ENCODE results near the gene NEBL. TPM values are rescaled to one million over a fixed set of nuclear protein-coding genes. Genes with fewer than 3 reads are reported as not detected.

NEBL gene
- total RNA-seq, 1 donor from 2014 or later = 37.2 TPM

GRCh38 chr10:20817646-20818045 is 79.5 kb downstream of the NEBL start:
- ATAC-seq = no peak
- intact Hi-C loops (cut with DNase I) = no loop called here
- no peak for DNase-seq (ENCODE audit: low spot score)

- intact Hi-C loops (cut with DNase I) = no loop called here
- ATAC-seq (no peak), DNase-seq (ENCODE audit: low spot score) (no peak)
Measured at GRCh38 chr10:20817116-20817515, 80.0 kb downstream of the NEBL start.

- no peak for DNase-seq (ENCODE audit: low spot score)
- ATAC-seq = no peak
- intact Hi-C loops (cut with DNase I) = no loop called here
Measured at GRCh38 chr10:20814116-20814515, 83.0 kb downstream of the NEBL start.

- intact Hi-C loops (cut with DNase I) = no loop called here
- DNase-seq (ENCODE audit: low spot score) = no peak
- no peak for ATAC-seq
Measured at GRCh38 chr10:20811131-20811530, 86.0 kb downstream of the NEBL start.

- DNase-seq (ENCODE audit: low spot score) (no peak), ATAC-seq (no peak)
- intact Hi-C loops (cut with DNase I) = no loop called here
Measured at GRCh38 chr10:20809631-20810030, 87.5 kb downstream of the NEBL start.

GRCh38 chr10:20806487-20806886 is 90.6 kb downstream of the NEBL start:
- no peak for ATAC-seq
- DNase-seq (ENCODE audit: low spot score) = no peak
- intact Hi-C loops (cut with DNase I) = no loop called here

GRCh38 chr10:20797290-20797689 is 99.8 kb downstream of the NEBL start:
- ATAC-seq = no peak
- intact Hi-C loops (cut with DNase I) = no loop called here
- DNase-seq (ENCODE audit: low spot score) = no peak

GRCh38 chr10:20795391-20795790 is 101.7 kb downstream of the NEBL start:
- no peak for DNase-seq (ENCODE audit: low spot score)
- ATAC-seq = no peak

GRCh38 chr10:20785174-20785573 is 111.9 kb downstream of the NEBL start:
- intact Hi-C loops (cut with DNase I) = no loop called here
- DNase-seq (ENCODE audit: low spot score) (no peak), ATAC-seq (no peak)

More at GRCh38 chr10:20795391-20795790, 101.7 kb downstream of the NEBL start:
- intact Hi-C loops (cut with DNase I) = no loop called here

GRCh38 chr10:20778008-20778757 is 118.9 kb downstream of the NEBL start:
- intact Hi-C loops (cut with DNase I) = no loop called here
- ATAC-seq (no peak), DNase-seq (ENCODE audit: low spot score) (no peak)

- ATAC-seq (peak; percentile 57), DNase-seq (ENCODE audit: low spot score) (no peak)
- intact Hi-C loops (cut with DNase I) = no loop called here
Measured at GRCh38 chr10:20776384-20777118, 120.6 kb downstream of the NEBL start.

- intact Hi-C loops (cut with DNase I) = no loop called here
- no peak for ATAC-seq
Measured at GRCh38 chr10:20771051-20771450, 126.1 kb downstream of the NEBL start.

GRCh38 chr10:20769481-20769880 is 127.6 kb downstream of the NEBL start:
- intact Hi-C loops (cut with DNase I) = no loop called here
- no peak for ATAC-seq
- DNase-seq (ENCODE audit: low spot score) = no peak

More at GRCh38 chr10:20771051-20771450, 126.1 kb downstream of the NEBL start:
- DNase-seq (ENCODE audit: low spot score) = no peak

- DNase-seq (ENCODE audit: low spot score) (no peak), ATAC-seq (no peak)
- intact Hi-C loops (cut with DNase I) = no loop called here
Measured at GRCh38 chr10:20768843-20769242, 128.3 kb downstream of the NEBL start.

GRCh38 chr10:20767028-20767427 is 130.1 kb downstream of the NEBL start:
- DNase-seq (ENCODE audit: low spot score) = no peak
- ATAC-seq = peak; percentile 30
- intact Hi-C loops (cut with DNase I) = no loop called here

- no peak for ATAC-seq
- no peak for DNase-seq (ENCODE audit: low spot score)
- intact Hi-C loops (cut with DNase I) = no loop called here
Measured at GRCh38 chr10:20765066-20765465, 132.0 kb downstream of the NEBL start.

- DNase-seq (ENCODE audit: low spot score) (no peak), ATAC-seq (no peak)
- intact Hi-C loops (cut with DNase I) = no loop called here
Measured at GRCh38 chr10:20760460-20760859, 136.7 kb downstream of the NEBL start.

GRCh38 chr10:20748551-20748950 is 148.6 kb downstream of the NEBL start:
- no peak for ATAC-seq
- intact Hi-C loops (cut with DNase I) = no loop called here
- DNase-seq (ENCODE audit: low spot score) = no peak

- intact Hi-C loops (cut with DNase I) = no loop called here
- ATAC-seq = no peak
- DNase-seq (ENCODE audit: low spot score) = no peak
Measured at GRCh38 chr10:20747782-20748181, 149.3 kb downstream of the NEBL start.

- ATAC-seq (no peak), DNase-seq (ENCODE audit: low spot score) (no peak)
- intact Hi-C loops (cut with DNase I) = no loop called here
Measured at GRCh38 chr10:20746856-20747255, 150.3 kb downstream of the NEBL start.
